SU-DHL-6 (cell line): ENCODE results near the gene B3GNT2.

Experiments used
- EZH2phosphoT487 ChIP-seq: fragments of 200-600 bp; sonication (generic), shearing (Covaris generic); conservative IDR thresholded peaks from 2 replicates; pipeline ENCODE4 v1.6.1; 2018; ENCODE audit warnings: mild to moderate bottlenecking, antibody characterized with exemption, low read length, moderate library complexity, mixed read lengths
- TF ChIP-seq, protein P1 (sequence below): fragments of 200-600 bp; sonication (generic); IDR thresholded peaks from one replicate; pipeline ENCODE4 v1.5.1; 2017; ENCODE audit warnings: antibody characterized with exemption, mild to moderate bottlenecking, low read length, moderate library complexity; ENCODE audit not compliant: insufficient read depth, poor library complexity, severe bottlenecking

DNA sequence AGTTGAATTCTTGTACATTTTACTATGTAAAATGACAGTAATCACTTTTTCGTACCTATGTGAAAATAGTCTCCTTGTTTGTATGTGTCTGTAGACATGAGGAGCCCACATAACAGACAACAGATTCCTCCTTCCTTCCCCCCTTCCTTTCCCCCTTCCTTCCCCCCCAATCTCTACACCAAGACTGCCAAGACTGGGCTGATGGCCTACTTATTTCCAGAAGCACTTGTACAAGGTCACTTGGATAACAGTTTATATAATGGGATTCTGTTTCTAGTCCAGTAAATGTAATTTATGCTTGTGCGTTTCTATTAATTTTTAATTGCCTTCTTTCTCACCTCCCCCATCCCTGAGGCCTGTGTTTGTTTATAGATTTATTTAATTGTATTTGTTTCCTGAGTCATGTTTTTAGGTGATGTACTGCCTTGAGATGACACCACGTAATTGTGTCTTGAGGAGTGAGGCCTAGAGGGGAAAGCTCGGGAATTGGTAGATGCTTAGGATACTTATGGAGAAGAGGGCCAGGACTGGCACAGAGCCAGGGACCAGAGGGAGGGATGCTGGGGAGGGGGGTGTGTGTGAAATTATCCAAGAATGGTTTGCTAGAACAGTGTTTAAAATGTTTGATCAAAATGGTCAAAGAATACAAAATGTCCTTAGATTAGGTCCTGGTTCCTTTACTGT, 12.3 kb downstream of the B3GNT2 start:
- TF ChIP-seq, protein P1, sequence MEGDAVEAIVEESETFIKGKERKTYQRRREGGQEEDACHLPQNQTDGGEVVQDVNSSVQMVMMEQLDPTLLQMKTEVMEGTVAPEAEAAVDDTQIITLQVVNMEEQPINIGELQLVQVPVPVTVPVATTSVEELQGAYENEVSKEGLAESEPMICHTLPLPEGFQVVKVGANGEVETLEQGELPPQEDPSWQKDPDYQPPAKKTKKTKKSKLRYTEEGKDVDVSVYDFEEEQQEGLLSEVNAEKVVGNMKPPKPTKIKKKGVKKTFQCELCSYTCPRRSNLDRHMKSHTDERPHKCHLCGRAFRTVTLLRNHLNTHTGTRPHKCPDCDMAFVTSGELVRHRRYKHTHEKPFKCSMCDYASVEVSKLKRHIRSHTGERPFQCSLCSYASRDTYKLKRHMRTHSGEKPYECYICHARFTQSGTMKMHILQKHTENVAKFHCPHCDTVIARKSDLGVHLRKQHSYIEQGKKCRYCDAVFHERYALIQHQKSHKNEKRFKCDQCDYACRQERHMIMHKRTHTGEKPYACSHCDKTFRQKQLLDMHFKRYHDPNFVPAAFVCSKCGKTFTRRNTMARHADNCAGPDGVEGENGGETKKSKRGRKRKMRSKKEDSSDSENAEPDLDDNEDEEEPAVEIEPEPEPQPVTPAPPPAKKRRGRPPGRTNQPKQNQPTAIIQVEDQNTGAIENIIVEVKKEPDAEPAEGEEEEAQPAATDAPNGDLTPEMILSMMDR = no peak
- no peak for TF ChIP-seq EZH2phosphoT487
